Activated naive CD4-positive, alpha-beta T cell treated with anti-CD3 and anti-CD28 coated beads, Interleukin-2, amount 50 U/mL, for 24 hours (primary cell): ENCODE measurements around the gene LPP.
"Not testable (repeated sequence)": the region's sequence is repeated elsewhere in the genome, so short reads cannot be mapped to it uniquely, and the experiment has no call there.

Experiments
- H3K27ac Mint-ChIP-seq: one replicate; pipeline ENCODE4 v1.8.0; 2021; ENCODE audit warnings: mild to moderate bottlenecking, mixed read lengths
- H3K27me3 Mint-ChIP-seq: one replicate; pipeline ENCODE4 v1.8.0; 2021; ENCODE audit warnings: mixed read lengths
- H3K36me3 Mint-ChIP-seq: one replicate; pipeline ENCODE4 v1.8.0; 2021; ENCODE audit warnings: mixed read lengths
- H3K4me1 Mint-ChIP-seq: one replicate; pipeline ENCODE4 v1.8.0; 2021; ENCODE audit warnings: mixed read lengths
- H3K4me3 Mint-ChIP-seq: one replicate; pipeline ENCODE4 v1.8.0; 2021; ENCODE audit warnings: mild to moderate bottlenecking, mixed read lengths
- H3K9me3 Mint-ChIP-seq: one replicate; pipeline ENCODE4 v1.8.0; 2021; ENCODE audit warnings: mixed read lengths

LPP gene

DNA sequence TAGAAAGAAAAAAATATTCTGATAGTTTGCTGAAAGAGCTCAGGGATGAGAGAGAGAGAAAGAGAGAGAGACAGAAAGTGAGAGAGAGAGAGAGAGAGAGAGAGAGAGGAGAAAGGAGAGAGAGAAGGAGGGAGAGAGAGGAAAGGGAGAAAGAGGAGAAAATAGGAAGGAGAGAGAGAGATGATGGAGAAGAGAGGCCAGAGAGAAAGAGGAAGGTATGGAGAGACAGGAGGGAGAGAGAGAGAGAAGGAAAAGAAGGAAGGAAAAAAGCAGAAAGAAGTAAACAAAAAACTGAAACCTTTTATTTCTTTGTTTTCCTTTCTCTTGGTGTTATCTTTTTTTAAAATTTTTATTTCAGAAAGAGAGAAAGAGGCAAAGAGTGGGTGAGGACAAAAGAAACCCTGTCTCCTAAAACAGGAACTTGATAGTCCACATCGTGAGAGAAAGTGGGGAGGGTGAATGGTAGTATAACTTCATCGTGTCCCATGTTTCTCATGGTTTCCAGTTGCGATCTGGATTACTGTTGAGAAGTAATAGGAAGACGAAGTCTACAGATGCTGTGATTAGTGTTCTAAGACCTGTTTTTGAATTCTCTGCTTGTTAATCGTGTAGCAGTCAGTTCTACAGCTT is 279.7 kb downstream of the LPP start:
- Mint-ChIP-seq H3K27ac (peak overlapping the region; percentile 57), H3K36me3 (peaks cover 6% of the 10 kb centered on the region), H3K9me3 (no peaks in the 10 kb centered on the region), H3K4me3 (peak overlapping the region; percentile 3), H3K27me3 (no peaks in the 10 kb centered on the region), H3K4me1 (peaks cover 46% of the 10 kb centered on the region)

DNA sequence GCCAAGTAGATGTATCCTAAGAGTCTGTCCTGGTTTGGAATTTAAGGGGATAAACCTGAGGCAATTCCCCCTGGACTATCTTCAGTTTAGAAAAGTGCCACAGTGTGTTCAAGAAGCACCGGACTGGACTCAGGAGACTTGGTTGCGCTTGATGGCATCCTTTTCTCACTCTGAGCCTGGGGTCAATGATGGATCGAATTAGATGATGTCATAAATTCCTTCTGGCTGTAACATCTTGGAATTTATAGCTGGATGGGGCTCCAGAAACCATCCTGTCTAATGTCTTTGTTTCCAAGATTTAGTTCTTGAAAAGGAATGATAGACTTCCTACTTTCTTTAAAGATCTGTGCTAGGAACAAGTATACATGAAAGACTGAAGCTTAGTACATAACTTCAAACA is 280.6 kb downstream of the LPP start:
- H3K4me3 Mint-ChIP-seq, result no peak overlapping the region
- H3K27me3 Mint-ChIP-seq, result no peaks in the 10 kb centered on the region
- peak overlapping the region; percentile 36 for H3K27ac Mint-ChIP-seq
- H3K36me3 Mint-ChIP-seq, result peaks cover 6% of the 10 kb centered on the region
- no peaks in the 10 kb centered on the region for H3K9me3 Mint-ChIP-seq
- H3K4me1 Mint-ChIP-seq, result peaks cover 56% of the 10 kb centered on the region

DNA sequence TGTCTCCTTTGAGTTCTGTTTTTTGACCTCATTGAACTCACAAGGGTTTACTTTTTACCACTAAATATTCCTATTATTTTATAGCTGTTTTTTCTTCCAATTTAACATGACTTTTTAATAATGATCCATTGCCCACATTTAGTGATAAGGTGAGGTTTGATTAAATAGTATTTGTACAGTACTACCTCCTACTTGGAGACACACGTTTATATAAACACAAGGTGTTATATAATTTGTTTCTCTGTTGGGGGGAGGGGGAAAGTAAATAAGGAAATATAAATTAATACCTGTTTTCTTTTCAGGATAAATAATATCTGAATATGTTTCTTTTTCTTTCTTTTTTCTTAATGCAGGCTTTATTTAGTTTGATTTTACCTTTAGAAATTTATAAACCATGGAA is 281.3 kb downstream of the LPP start:
- H3K4me3 Mint-ChIP-seq, result no peak overlapping the region
- H3K36me3 Mint-ChIP-seq, result peaks cover 5% of the 10 kb centered on the region
- no peak overlapping the region for H3K27ac Mint-ChIP-seq
- peaks cover 61% of the 10 kb centered on the region for H3K4me1 Mint-ChIP-seq
- no peaks in the 10 kb centered on the region for H3K9me3 Mint-ChIP-seq
- no peaks in the 10 kb centered on the region for H3K27me3 Mint-ChIP-seq

DNA sequence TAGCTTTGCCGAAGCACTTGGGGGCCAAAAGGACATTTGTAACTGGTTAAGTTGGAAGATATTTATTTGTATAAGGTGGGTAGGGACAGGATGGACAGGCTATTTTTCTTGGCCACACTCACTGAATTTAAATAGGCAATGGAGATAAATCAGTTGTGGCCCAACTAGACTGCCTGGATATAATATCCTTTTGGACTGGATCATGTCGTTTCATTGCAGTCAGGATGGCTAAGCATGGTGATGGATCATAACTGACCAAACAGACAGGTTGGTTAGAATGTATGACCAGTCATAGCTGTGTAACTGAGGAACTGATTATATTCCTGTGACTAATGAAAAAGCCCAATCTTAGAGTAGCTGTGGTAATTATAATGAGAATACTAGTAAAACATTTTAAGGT is 284.0 kb downstream of the LPP start:
- Mint-ChIP-seq H3K4me1 (peaks cover 54% of the 10 kb centered on the region), H3K36me3 (peaks cover 9% of the 10 kb centered on the region), H3K27me3 (no peaks in the 10 kb centered on the region), H3K27ac (peak overlapping the region; percentile 47), H3K9me3 (no peaks in the 10 kb centered on the region), H3K4me3 (no peak overlapping the region)

DNA sequence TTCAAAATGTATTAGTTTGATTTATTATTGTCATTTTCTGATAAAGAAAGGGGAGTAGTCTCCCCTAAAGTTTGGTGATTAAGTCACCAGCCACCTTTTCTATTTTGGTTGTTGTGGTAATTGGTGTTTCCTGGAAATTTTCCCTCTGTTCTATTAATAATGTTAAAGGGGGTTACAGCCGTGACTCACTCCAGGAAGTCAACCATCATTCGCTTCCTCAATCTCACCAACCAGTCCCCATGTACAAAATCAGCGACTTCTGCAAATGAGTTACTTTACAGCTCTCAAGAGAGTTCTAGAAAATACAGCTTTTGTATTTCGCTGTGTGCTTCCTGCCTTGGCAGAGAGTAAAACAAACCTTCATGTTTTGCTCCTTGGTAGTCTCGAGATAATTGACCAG is 285.1 kb downstream of the LPP start:
- Mint-ChIP-seq H3K9me3 (peaks cover 4% of the 10 kb centered on the region), H3K4me3 (peak overlapping the region; percentile 65), H3K36me3 (peaks cover 15% of the 10 kb centered on the region), H3K4me1 (peaks cover 46% of the 10 kb centered on the region), H3K27ac (peak overlapping the region; percentile 91), H3K27me3 (no peaks in the 10 kb centered on the region)

DNA sequence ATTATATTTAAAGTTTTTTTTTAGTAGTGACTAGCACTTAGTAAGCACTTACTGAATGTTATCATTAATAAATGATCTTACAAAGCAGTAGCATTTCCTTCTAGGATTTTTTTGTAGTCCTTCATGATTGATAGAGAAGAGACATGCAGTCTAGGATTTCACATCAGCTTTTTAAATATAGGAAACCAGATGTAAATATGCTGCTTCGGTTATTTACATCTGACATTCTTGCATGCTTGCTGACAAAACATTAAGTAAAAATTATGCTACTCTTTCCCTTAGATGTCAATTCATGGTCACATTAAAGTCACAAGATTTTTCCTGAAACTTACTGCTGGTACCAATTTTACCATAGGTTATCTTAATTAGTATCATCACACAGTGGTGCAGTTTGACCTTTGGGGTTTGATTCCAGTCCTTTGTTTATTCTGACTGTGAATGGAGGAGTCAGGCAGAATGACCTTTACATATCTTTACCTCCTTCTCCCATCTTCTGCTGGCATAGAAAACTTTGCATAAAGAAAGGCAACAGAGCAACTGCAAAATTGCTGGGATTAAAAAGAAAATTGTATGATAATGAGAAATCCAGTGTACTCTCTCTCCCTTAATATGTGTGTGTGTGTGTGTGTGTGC is 286.5 kb downstream of the LPP start:
- peaks cover 45% of the 10 kb centered on the region for H3K4me1 Mint-ChIP-seq
- peaks cover 4% of the 10 kb centered on the region for H3K9me3 Mint-ChIP-seq
- no peak overlapping the region for H3K27ac Mint-ChIP-seq
- peaks cover 15% of the 10 kb centered on the region for H3K36me3 Mint-ChIP-seq
- no peak overlapping the region for H3K4me3 Mint-ChIP-seq
- H3K27me3 Mint-ChIP-seq, result no peaks in the 10 kb centered on the region

DNA sequence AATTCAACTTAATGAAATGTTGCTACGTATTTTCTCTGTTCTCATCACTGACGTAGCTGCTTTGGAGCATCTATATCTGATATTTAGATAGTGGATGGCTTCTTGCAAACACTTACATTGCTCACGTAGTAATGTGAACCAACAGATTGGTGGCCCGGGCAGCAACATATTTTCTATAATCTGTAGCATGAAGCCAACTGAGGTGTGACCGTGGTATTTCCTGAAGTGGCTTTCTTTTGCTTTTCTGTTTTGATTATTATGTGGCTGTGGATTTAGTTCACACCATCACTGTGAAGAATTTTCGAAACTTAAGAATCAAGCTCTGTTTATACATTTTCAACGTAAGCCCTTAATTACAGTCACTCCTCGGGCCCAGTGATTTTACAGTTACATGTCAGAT is 288.5 kb downstream of the LPP start:
- Mint-ChIP-seq H3K4me1 (peaks cover 48% of the 10 kb centered on the region), H3K4me3 (no peak overlapping the region), H3K9me3 (peaks cover 4% of the 10 kb centered on the region), H3K27me3 (no peaks in the 10 kb centered on the region), H3K36me3 (peaks cover 19% of the 10 kb centered on the region), H3K27ac (no peak overlapping the region)

DNA sequence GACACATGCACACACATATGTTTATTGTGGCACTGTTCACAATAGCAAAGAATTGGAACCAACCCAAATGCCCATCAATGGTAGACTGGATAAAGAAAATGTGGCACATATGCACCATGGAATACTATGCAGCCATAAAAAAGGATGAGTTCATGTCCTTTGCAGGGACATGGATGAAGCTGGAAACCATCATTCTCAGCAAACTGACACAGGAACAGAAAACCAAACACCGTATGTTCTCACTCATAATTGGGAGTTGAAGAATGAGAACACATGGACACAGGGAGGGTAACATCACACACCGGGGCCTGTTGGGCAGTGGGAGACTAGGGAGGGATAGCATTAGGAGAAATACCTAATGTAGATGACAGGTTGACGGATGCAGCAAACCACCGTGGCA is 291.2 kb downstream of the LPP start:
- H3K27me3 Mint-ChIP-seq, H3K4me3 Mint-ChIP-seq, H3K27ac Mint-ChIP-seq, H3K9me3 Mint-ChIP-seq: not testable (repeated sequence)
- Mint-ChIP-seq H3K4me1 (peaks cover 21% of the 10 kb centered on the region), H3K36me3 (peaks cover 21% of the 10 kb centered on the region)

DNA sequence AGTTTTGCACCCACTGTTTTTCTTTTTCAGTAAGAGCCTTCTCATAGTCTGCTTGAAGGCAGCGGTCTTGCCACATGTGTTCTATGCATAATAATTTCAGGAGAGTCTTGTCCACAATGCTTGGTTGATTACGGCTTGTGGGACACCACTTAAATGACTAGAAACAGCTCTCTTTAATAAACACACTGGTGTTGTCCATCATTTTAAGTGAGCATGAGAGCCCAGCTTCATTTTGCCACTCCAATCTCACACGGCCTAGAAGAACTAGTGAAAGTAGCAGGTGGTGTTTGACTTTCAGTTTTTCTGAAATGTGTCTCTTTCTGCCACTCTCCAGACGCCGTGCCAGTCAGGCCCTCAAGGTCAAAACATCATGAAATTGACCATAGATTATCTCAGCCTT is 292.1 kb downstream of the LPP start:
- Mint-ChIP-seq H3K36me3 (peaks cover 21% of the 10 kb centered on the region), H3K9me3 (peaks cover 4% of the 10 kb centered on the region), H3K27me3 (no peaks in the 10 kb centered on the region), H3K4me3 (no peak overlapping the region), H3K27ac (no peak overlapping the region), H3K4me1 (peaks cover 14% of the 10 kb centered on the region)

DNA sequence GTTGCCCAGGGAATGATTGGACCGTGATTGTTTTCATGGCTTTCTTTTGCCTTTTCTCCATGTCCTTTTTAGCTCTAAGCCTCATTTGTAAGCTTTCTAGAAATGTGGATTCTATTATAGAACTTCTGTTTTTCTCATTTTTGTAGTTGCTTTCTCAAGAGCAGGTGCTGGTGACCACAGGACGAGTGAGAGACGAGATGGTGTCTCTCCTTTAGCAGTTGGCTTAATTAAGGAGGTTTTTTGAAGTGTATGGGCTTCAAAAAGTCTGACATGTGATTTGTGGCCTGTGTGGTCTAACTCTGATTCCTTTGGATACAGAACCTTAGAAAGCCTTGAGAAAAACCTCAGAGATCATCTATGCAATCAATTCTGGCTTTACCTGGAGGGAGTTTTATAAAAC is 292.8 kb downstream of the LPP start:
- Mint-ChIP-seq H3K9me3 (peaks cover 4% of the 10 kb centered on the region), H3K27ac (no peak overlapping the region), H3K36me3 (peaks cover 19% of the 10 kb centered on the region), H3K27me3 (no peaks in the 10 kb centered on the region), H3K4me1 (peaks cover 12% of the 10 kb centered on the region), H3K4me3 (no peak overlapping the region)

DNA sequence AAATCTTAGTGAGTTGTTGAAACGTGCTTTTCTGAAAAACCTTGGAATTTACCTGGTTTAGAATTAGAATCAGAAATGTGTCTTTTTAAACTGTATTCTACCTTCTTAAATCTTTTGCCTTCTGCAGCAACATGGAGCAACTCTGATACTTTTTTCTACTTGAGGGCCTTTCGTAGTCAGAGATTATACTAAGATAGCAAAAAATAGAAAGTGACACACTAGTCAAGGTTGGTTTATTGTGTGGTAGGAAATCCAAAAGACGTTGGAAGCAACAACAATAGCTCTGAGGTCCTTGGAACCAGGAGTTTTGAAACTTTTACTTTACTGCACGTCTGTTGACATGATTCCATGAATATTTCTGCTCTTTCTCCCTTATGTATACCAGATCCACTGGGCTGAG is 294.9 kb downstream of the LPP start:
- peaks cover 17% of the 10 kb centered on the region for H3K4me1 Mint-ChIP-seq

DNA sequence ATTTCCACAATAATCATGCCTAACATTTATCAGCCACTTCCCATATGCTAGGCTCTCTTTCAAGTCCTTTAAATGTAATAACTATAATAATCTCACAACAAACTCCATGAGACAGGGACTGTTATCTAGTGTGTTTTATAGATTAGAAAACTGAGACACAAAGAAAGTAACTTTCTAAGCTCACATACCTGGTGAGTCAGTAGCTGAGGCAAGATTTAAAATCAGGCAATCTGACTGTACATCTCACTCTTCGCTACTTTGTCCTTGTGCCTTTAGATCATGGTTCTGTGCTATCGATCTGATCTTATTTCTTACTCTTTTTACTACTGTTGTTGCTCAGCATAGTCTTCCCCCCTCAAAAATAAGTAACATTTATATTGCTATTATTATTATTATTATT is 295.5 kb downstream of the LPP start:
- Mint-ChIP-seq H3K36me3 (peaks cover 10% of the 10 kb centered on the region), H3K4me3 (no peak overlapping the region), H3K4me1 (peaks cover 17% of the 10 kb centered on the region), H3K9me3 (no peaks in the 10 kb centered on the region), H3K27ac (no peak overlapping the region), H3K27me3 (no peaks in the 10 kb centered on the region)

More for the DNA sequence above, 294.9 kb downstream of the LPP start:
- H3K27me3 Mint-ChIP-seq, result no peaks in the 10 kb centered on the region
- H3K4me3 Mint-ChIP-seq, result no peak overlapping the region
- H3K36me3 Mint-ChIP-seq, result peaks cover 11% of the 10 kb centered on the region
- no peak overlapping the region for H3K27ac Mint-ChIP-seq
- H3K9me3 Mint-ChIP-seq, result peaks cover 3% of the 10 kb centered on the region

DNA sequence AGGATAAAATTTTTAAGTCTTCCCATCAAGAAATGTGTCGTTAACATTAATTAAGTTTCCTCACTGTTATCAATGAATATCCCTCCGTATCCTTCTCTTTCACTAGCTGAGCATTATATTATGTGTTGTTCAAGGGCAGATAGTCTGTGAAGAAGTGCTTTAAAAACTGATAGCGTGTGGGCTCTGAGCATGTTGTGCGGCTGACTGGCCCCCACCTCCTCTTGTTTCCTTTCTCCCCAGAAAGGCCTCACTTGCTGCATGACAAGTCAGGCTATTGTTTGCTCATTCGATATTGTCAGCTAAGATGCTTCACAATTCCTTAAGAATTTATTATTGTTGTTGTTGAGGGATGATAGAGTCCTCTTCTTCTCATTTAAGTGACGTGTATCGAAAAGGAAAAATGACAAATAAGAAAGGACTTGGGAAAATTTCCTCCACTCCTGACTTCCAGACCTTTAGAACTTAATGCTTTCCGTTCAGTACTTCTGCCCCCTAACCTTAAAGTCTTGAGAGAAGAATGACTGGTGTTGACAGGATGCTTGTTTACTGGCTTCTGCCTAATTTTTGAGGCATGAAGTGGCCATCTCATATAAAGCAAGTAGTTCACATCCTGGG is 298.3 kb downstream of the LPP start:
- no peaks in the 10 kb centered on the region for H3K27me3 Mint-ChIP-seq
- H3K4me3 Mint-ChIP-seq, result no peak overlapping the region
- no peak overlapping the region for H3K27ac Mint-ChIP-seq
- H3K36me3 Mint-ChIP-seq, result peaks cover 11% of the 10 kb centered on the region
- peaks cover 11% of the 10 kb centered on the region for H3K4me1 Mint-ChIP-seq
- H3K9me3 Mint-ChIP-seq, result no peaks in the 10 kb centered on the region

DNA sequence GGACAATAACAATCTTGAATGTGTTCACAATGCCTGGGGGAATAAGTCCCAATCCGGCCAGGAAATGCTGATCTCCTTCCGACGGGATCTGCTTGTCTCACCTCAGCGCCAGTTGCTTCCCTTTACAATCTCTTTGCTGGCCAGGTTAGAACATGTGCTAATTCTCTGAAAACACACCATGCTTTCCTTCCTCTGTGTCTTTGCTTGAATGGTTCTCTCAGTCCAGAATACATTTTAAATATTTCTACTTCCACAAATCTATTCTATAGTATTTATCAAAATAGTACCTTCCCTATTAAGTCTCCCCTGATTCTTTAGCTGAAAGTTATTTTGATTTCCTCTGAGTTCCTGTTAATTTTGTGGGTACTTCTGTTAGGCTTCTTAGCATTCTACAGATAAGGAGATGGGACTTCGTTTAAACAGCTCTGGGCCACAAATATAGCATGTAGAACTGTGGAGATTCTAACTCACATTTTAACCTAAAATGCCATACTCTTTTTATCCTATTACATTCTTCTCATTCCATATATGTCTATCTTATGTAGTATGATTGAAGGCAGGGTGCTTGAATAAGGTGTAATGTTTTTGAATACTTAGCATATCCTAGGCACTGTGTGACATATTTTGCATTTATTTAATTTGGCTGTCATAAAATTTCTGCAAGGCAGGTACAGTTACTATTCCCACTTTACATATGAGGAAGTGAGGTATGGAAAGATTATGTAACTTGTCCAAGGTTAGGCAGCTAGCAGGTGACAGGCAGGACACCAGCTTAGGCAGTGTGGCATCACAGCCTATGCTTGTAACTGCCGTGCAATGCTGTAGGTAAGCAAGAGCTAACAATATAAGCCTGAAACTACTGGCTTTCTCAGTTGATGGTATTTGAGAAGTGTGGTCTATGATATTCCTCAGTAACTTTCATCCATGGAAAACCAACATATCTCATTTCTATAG is 299.8 kb downstream of the LPP start:
- Mint-ChIP-seq H3K27me3 (no peaks in the 10 kb centered on the region), H3K36me3 (peaks cover 13% of the 10 kb centered on the region), H3K4me3 (no peak overlapping the region), H3K4me1 (peaks cover 11% of the 10 kb centered on the region), H3K9me3 (no peaks in the 10 kb centered on the region), H3K27ac (no peak overlapping the region)

DNA sequence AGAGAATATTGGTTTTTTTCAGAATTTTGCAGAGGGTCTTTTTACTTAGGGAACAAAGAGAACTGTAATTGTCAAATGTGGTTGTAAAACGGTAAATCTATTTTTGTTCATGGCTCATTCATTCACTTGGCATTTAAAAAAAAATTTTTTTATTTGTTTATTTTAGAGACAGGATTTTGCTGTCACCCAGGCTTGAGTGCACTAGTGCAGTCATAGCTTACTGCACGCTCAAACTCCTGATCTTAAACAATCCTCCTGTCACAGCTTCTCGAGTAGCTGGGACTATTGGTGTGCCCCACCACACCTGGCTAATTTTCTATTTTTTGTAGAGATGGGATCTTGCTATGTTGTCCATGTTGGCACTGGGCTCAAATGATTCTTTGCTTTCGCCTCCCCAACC is 301.8 kb downstream of the LPP start:
- H3K36me3 Mint-ChIP-seq, result peaks cover 19% of the 10 kb centered on the region

More for the DNA sequence above, 301.8 kb downstream of the LPP start:
- Mint-ChIP-seq H3K27ac (no peak overlapping the region), H3K4me3 (no peak overlapping the region), H3K27me3 (no peaks in the 10 kb centered on the region), H3K4me1 (peaks cover 11% of the 10 kb centered on the region), H3K9me3 (no peaks in the 10 kb centered on the region)
